GM12864 (cell line): ENCODE data around the gene STK4.

ENCODE experiments used
- DNase-seq: peaks from one replicate; pipeline ENCODE4 v3.0.0-alpha.2; 2011; ENCODE audit warnings: low read depth
- H3K4me3 ChIP-seq: 2 replicates; pipeline ENCODE4 v1.5.1; 2011; ENCODE audit warnings: mild to moderate bottlenecking, low read depth, low read length, control low read depth
- CTCF ChIP-seq: IDR thresholded peaks from 2 replicates; pipeline ENCODE4 v1.5.1; 2011; ENCODE audit warnings: low read depth, mild to moderate bottlenecking, moderate library complexity, low read length, control low read depth, inconsistent platforms; ENCODE audit errors: missing control alignments

Gene STK4

GRCh38 chr20:45041464-45042337 lies 75.4 kb downstream of the STK4 start:
- DNase-seq = no peak
- TF ChIP-seq CTCF = no peak
- no peak overlapping the region for H3K4me3 ChIP-seq

- no peak for DNase-seq
- H3K4me3 ChIP-seq = no peak overlapping the region
- TF ChIP-seq CTCF = no peak
These were observed 76.7 kb downstream of the STK4 start for GRCh38 chr20:45042978-45043377.

- TF ChIP-seq CTCF = peak; percentile 73
- no peak for DNase-seq
These were observed 77.8 kb downstream of the STK4 start for GRCh38 chr20:45044084-45044573.

GRCh38 chr20:45044601-45045000 lies 78.3 kb downstream of the STK4 start:
- no peak for DNase-seq
- no peak for TF ChIP-seq CTCF
- no peak overlapping the region for H3K4me3 ChIP-seq

More at GRCh38 chr20:45044084-45044573, 77.8 kb downstream of the STK4 start:
- H3K4me3 ChIP-seq = no peak overlapping the region

GRCh38 chr20:45047581-45048119 lies 81.3 kb downstream of the STK4 start:
- DNase-seq = no peak
- TF ChIP-seq CTCF = no peak
- no peak overlapping the region for H3K4me3 ChIP-seq

GRCh38 chr20:45049438-45049837 lies 83.1 kb downstream of the STK4 start:
- H3K4me3 ChIP-seq = no peak overlapping the region
- TF ChIP-seq CTCF = no peak

More at GRCh38 chr20:45049438-45049837, 83.1 kb downstream of the STK4 start:
- no peak for DNase-seq
